Retinal pigment epithelial cell (primary cell): ENCODE measurements around the gene DTYMK.
A peak's percentile ranks its signal among the peaks of the same experiment; 100 is the strongest.
"Not testable (repeated sequence)": the region's sequence is repeated elsewhere in the genome, so short reads cannot be mapped to it uniquely, and the experiment has no call there.

Experiments used
- DNase-seq: peaks from one replicate; pipeline ENCODE4 v3.0.0-alpha.2; 2010; ENCODE audit warnings: low read depth
- H3K4me3 ChIP-seq: 2 replicates; pipeline ENCODE4 v1.5.1; 2011; ENCODE audit warnings: mild to moderate bottlenecking, low read length, control low read depth, moderate library complexity
- CTCF ChIP-seq: conservative IDR thresholded peaks from 2 replicates; pipeline ENCODE4 v1.5.1; 2011; ENCODE audit warnings: low read depth, low read length, control low read depth, inconsistent platforms

Gene DTYMK

DNA sequence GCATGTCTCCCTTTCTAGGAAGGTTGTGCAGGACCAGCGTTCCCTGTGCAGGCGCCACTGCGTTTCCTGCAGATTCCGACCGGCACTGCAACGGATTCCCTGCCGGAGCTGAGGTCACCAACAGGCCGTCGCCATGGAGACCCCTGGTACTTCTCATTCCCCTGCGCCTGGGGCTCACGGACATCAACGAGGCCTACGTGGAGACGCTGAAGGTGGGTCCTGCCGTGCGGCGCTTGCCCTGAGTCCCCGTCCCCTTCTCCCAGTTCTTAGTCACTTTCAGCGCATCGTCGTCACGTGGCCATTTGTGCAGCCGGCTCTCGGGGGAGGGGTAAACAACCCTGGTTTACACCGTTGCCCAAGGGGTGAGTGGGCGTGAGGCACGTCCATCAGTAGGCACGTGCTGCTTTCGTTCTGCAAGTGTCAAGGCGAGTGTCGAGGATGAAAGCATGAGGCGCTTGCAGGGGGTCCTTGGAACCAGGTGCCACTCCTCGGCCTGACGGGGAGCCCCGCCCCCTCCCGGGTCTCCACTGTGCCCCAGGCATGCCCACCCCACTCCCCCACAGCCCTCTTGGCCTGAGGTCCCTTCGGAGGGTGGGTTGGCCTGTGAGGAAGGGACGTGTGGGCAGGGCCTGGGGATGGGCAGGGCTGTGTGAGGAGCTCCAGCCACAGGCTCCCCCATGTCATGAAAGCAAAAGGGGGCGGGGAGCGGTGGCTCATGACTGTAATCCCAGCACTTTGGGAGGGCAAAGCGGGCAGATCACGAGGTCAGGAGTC is 19.8 kb downstream of the DTYMK start:
- no peak for DNase-seq
- peak overlapping the region; percentile 14 for H3K4me3 ChIP-seq
- TF ChIP-seq CTCF: no peak

- no peak for DNase-seq
- no peak overlapping the region for H3K4me3 ChIP-seq
- TF ChIP-seq CTCF: no peak
Observed at GRCh38 chr2:241665731-241666440, 20.7 kb downstream of the DTYMK start.

GRCh38 chr2:241662731-241663130 is 23.9 kb downstream of the DTYMK start:
- DNase-seq, H3K4me3 ChIP-seq: not testable (repeated sequence)

DNA sequence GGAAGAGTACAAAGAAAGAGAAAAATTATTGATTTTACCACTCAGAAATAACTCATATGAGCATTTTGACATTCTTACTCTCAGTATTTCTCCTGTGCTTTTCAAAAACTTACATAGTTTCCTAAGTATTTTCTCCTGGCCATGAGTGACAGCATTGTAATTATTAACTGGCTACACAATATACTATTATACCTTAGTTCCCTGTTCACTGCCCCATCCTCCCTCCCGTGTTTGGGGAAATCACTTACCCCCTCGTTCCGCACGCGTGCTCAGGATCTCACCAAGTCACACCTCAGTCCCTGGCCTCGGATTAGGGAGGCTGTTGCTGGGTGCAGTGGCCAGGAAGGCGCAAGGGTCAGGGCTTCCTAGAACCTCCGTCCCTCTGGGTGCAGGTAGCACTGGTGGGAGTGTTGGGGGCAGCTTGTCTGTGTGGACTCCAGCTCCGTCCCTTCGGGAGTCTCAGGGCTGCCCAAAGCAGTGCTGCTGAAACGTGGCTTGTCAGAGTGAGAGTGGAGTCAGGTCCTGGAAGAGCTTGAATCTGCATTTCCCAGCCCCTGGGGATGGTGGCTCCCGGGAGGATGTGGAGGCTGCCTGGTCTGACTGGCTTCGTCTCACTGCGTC is 25.9 kb downstream of the DTYMK start:
- TF ChIP-seq CTCF: no peak
- no peak for DNase-seq
- no peak overlapping the region for H3K4me3 ChIP-seq

DNA sequence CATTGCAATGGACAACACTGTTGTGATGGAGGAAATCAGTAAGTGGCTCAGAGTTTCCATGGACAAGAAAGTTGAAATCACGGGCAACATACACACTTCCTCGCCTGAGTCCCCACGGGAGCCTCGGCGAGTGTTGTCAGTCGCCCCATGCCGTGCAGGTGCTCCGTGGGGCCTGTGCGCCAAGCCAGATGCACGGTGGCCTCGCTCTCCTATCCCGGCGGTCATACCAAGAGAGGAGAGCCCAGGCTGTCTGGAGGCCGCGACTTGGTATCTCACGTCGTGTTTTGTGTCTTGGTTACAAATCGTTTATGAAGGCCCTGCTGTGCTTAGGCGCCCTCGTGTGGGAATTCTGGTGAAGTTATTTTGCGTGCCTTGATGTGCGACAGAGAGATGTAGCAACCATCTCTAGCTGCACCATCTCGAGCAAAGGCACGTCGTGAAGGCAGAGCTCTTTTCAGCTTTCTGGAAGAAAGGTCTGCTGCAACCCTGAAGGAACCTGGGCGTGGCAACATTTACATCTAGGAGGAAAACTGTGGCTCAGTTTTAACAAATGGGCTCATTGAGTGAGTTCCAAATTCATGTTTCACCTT is 27.4 kb downstream of the DTYMK start:
- no peak for DNase-seq
- no peak overlapping the region for H3K4me3 ChIP-seq
- peak; percentile 77 for TF ChIP-seq CTCF

DNA sequence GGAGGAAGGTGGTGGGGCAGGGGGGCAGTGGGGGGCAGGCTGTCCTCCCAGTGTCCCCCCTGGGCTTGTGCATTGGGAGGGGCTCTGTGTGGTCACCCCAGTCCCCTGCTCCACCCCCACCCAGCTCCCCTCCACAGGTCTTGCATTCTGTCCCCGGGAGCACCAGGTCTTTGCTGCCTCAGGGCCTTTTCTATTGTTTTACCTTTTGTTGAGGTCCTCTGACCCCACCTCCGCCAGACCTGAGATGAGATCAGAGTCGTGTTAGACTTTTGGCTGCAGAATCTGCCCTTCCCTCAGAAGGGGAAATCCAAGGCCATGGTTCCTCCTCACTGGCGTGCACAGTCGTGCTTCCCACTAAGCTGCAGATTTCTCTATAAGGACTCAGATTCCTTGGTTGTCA is 28.3 kb downstream of the DTYMK start:
- no peak overlapping the region for H3K4me3 ChIP-seq
- TF ChIP-seq CTCF: no peak
- DNase-seq: no peak

GRCh38 chr2:241657786-241658254 is 28.8 kb downstream of the DTYMK start:
- TF ChIP-seq CTCF: no peak
- H3K4me3 ChIP-seq: no peak overlapping the region
- DNase-seq: no peak
